Stomach (tissue), 4 donors: ENCODE measurements around the gene SELENBP1.

ENCODE experiments used
- CTCF ChIP-seq, 7 experiments: fragments of 450-650 bp in 4 of 7; fragments of 200-600 bp in 3 of 7; sonication (generic) in 3 of 7; IDR thresholded peaks; one replicate each; pipeline ENCODE4 v1.5.1; 2016 to 2019; ENCODE audit warnings: antibody characterized with exemption in 7 of 7, control low read depth in 2 of 7, mild to moderate bottlenecking in 1 of 7
- EP300 ChIP-seq: sonication (generic); formaldehyde crosslinking; IDR thresholded peaks from one replicate; pipeline ENCODE4 v1.6.1; 2017; ENCODE audit warnings: antibody characterized with exemption

- TF ChIP-seq CTCF (IDR thresholded peaks at IDR 0.05) (no peak), EP300 (no peak)
Observed at GRCh38 chr1:151325231-151325630, 47.3 kb downstream of the SELENBP1 start.
